HG03175 (cell line): ENCODE data around the gene BCAS3.
A peak's percentile ranks its signal among the peaks of the same experiment; 100 is the strongest.
"Not testable (repeated sequence)": the region's sequence is repeated elsewhere in the genome, so short reads cannot be mapped to it uniquely, and the experiment has no call there.

Experiments
- ATAC-seq: cut with Tn5 transposase; IDR thresholded peaks from one replicate; pipeline ENCODE4 v1.9.1; 2021; ENCODE audit warnings: mild to moderate bottlenecking, moderate library complexity; ENCODE audit not compliant: unreplicated experiment

BCAS3 gene

GRCh38 chr17:61144137-61144536 lies 466.5 kb downstream of the BCAS3 start:
- no peak for ATAC-seq

DNA sequence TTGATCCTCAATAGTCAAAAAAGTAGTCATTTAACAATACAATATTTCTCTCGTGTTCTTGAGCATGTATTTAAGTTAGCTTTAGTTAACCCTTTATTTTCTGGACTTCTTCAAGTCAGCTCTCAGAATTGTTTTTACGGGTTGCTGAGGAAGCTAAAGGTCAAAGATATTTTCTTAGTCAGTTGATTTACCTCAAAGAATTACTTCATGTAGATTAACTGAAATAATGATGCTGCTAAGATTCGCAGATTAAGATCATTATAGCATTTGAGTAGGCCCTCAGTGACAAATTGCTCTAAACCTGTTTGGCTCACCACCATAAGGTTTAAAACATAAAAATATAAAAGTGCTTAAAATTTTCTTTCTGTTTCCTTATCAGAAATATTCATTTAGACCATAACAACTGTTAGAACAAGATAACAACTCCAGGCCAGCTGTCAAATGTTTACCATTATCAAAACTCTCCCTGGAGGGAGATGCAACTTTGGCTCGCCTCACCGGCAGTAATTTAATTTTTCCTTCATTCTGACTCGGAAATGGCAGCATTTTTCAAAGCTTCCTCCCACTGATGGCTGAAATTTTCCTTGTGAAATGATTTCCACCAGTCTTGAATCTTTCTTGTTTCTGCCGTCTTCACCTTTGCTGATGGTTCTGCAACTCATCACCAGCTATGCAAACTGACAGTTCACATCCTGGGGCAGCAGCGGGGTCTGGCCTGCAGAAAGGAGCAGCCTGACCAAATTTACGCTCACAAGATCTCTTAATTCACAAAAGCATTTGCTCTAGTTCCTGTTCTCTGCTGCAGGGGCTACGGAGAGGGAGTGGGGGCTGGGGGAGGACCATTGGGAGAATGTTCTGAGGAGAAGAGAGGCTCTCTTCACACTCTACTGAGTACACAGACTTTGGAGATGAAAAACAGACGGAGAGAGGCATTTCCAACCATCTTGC lies 467.2 kb downstream of the BCAS3 start:
- ATAC-seq, result no peak

DNA sequence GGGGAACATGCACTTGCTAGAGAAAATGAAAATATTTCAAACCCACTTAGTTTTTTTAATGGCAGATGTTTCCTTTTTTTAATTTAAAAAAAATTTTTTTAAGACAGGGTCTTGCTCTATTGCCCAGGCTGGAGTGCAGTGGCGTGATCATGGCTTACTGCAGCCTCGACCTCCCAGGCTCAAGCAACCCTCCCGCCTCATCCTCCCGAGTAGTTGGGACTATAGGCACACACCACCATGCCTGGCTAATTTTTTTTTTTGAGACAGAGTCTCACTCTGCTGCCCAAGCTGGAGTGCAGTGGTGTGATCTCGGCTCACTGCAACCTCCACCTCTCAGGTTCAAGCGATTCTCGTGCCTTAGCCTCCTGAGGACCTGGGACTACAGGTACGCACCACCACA lies 469.2 kb downstream of the BCAS3 start:
- not testable (repeated sequence) for ATAC-seq

- ATAC-seq, result no peak
These were observed 471.6 kb downstream of the BCAS3 start for GRCh38 chr17:61149106-61149825.

GRCh38 chr17:61149862-61150362 lies 472.3 kb downstream of the BCAS3 start:
- ATAC-seq, result no peak

GRCh38 chr17:61150686-61151299 lies 473.1 kb downstream of the BCAS3 start:
- ATAC-seq, result peak; percentile 66

DNA sequence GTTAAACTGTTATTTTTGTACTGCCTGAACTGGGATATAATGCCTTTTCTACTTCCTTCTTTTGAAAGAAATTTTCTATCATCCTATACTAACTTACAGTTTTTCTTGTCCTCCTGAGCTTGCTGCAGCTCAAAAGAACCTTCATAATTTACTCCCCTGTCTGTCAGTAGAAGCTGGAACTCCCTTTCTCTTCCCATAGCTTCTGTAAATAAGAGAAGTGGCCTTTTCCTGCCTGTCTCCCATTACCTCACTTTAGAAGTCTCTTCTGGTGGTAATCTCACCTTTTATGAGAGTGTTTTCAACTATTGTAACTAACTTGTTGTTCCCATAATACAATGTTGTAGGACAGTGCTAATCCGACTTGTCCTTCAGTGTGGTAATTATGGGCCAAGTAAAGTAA lies 475.2 kb downstream of the BCAS3 start:
- ATAC-seq, result no peak

DNA sequence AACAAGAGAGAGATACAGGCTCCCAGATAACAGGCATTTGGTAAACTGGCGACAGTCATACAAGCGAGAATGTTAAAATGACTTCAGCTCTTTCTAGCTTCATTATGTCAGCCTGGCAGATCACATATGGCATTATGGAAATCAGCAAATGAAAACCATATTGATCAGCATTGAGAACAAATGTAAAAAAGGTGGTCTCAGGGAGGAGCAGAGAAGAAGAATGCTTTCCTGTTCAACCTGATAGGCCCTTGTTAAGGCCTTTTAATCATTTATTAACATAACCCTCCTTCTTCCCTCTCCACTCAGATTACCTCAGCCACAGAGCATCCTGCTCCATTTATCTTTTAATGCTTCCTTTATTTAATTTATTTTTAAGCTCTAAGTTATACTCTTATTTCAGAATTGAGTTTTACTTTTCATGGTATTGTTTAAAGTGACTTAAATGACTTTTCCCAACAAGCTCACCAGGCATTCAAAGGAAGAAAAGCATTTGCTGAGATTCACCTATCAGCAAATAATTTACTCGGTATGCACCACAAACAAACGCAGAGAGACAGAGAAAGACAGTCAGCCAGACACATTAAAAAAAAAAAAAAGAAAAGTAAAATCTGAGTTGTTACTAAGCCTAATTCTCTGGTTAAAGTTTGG lies 478.1 kb downstream of the BCAS3 start:
- ATAC-seq, result no peak

GRCh38 chr17:61157246-61157886 lies 479.7 kb downstream of the BCAS3 start:
- ATAC-seq, result no peak

- ATAC-seq, result no peak
These were observed 480.7 kb downstream of the BCAS3 start for GRCh38 chr17:61158376-61158775.

DNA sequence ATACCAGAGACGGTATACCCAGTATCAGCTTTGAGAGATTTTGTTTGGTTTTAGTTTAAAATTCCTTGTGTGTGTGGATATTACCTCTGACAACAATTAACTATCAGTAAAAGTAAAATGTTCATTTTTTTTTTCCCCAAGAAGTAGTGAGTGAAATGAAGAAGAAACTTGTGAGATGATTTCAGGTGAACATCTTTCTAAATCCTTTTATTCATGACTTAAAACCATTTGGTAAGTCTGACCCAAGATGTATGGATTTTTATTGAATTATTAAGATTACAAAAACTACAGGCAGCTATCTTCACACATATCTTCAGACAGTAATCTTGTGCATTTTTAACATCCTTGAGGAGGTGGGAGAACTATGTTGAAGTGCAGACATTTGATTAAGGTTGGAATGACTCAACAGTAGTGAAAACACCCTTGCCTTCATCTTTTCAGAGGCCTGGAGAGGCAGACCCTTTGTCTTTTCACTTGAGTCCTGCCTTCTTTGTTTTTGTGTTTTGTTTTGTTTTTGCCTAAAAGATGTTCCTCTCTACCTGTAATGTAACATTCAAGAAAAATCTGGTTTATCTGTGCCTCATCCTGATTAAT lies 481.7 kb downstream of the BCAS3 start:
- ATAC-seq, result no peak

DNA sequence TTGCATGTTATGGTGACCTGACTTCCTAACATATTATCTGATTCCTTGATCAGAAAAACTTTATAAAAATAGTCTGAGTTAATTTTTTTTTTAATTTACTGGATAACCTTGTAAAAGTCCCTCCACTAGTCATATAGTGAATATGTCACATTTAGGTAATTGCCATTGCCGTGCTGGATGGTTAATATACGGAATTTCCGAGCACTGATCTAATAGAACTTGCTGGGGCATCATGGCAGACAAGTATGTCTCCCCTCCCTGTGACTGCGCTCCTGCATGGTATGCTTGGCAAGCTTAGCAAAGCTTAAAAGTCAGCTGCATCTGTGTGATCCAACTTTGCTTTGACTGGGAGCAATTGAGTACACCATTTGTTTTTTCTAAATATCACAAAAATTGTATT lies 482.6 kb downstream of the BCAS3 start:
- ATAC-seq, result no peak

DNA sequence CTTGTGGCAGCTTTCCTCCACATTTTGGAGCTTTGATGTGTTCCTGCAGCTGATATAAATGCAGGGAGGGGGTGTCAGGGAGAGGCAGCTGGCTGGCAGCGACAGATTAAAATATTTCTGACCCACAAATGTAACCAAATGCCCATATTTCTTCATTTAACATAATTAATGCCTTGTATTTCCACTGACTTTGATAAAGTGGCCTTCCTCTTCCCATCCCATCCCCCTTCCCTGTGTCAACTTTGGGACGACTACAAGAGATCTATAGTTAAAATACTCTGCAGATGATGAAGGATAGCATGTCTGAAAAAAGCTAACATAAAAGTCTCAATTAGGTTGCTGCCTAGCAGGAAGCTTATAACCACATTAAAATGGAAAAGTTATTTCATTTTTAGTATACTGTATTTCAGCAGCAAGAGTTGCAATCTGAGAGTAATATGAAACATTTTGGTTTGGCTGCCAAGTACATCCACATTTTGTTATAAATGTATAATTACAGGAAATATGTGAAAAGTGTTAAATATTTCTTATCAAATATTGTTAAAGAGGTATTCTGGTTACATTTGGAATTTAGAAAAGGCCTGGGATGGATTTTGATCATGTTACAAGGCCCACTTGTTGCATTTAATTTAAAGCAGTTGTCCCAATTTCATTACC lies 483.3 kb downstream of the BCAS3 start:
- ATAC-seq, result no peak

GRCh38 chr17:61161615-61162134 lies 484.0 kb downstream of the BCAS3 start:
- no peak for ATAC-seq

GRCh38 chr17:61164517-61164916 lies 486.9 kb downstream of the BCAS3 start:
- no peak for ATAC-seq

DNA sequence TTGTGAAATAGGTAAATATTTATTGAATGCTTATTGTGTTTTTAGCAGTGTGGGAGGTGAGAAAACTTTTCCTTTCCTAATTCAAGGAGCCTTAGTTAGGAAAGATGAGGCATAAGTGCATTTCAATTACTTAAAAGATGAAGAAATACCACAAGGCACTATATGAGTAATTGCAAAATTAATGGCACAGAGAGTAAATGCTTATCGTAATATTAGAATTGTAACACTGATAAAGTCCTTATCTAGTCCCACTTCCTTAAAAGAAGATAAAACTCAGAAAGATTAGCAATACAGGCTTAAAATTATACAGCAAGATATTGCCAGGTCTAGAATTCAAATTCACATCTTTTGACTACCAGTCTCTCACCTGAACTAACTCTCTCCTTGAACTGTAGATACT lies 489.4 kb downstream of the BCAS3 start:
- ATAC-seq, result no peak

- no peak for ATAC-seq
These were observed 490.9 kb downstream of the BCAS3 start for GRCh38 chr17:61168506-61168905.

GRCh38 chr17:61174310-61174709 lies 496.7 kb downstream of the BCAS3 start:
- no peak for ATAC-seq
